ENCODE results near the gene SPPL2A.
"Not testable (repeated sequence)": the region's sequence is repeated elsewhere in the genome, so short reads cannot be mapped to it uniquely, and the experiment has no call there.

SPPL2A gene

GRCh38 chr15:50765195-50765967, at the start of gene SPPL2A:
SPPL2A (minus strand) TSS chr15:50765706; CDS start chr15:50765533, 173 bp downstream.
- FAIRE-seq (peak; percentile 55), DNase-seq (ENCODE audit: low spot score) (peak; percentile 81)

GRCh38 chr15:50814634-50815033, 49.1 kb upstream of the SPPL2A start:
- FAIRE-seq (no peak), DNase-seq (ENCODE audit: low spot score) (no peak)

- DNase-seq (ENCODE audit: low spot score) (no peak), FAIRE-seq (no peak)
Observed at GRCh38 chr15:50813865-50814264, 48.4 kb upstream of the SPPL2A start.

- FAIRE-seq (no peak), DNase-seq (ENCODE audit: low spot score) (no peak)
Observed at GRCh38 chr15:50813089-50813488, 47.6 kb upstream of the SPPL2A start.

GRCh38 chr15:50812181-50812506, 46.6 kb upstream of the SPPL2A start:
- not testable (repeated sequence) for DNase-seq (ENCODE audit: low spot score); FAIRE-seq

GRCh38 chr15:50811461-50812180, 46.1 kb upstream of the SPPL2A start:
- not testable (repeated sequence) for DNase-seq (ENCODE audit: low spot score); FAIRE-seq

GRCh38 chr15:50810128-50810527, 44.6 kb upstream of the SPPL2A start:
- FAIRE-seq, result no peak
- DNase-seq (ENCODE audit: low spot score), result no peak

GRCh38 chr15:50808728-50809127, 43.2 kb upstream of the SPPL2A start:
- no peak for DNase-seq (ENCODE audit: low spot score)
- FAIRE-seq, result no peak

- FAIRE-seq (no peak), DNase-seq (ENCODE audit: low spot score) (no peak)
Observed at GRCh38 chr15:50803479-50804180, 38.1 kb upstream of the SPPL2A start.

GRCh38 chr15:50800715-50801114, 35.2 kb upstream of the SPPL2A start:
- no peak for FAIRE-seq
- no peak for DNase-seq (ENCODE audit: low spot score)

GRCh38 chr15:50798684-50799083, 33.2 kb upstream of the SPPL2A start:
- DNase-seq (ENCODE audit: low spot score) (no peak), FAIRE-seq (no peak)

GRCh38 chr15:50797926-50798325, 32.4 kb upstream of the SPPL2A start:
- FAIRE-seq, result no peak
- no peak for DNase-seq (ENCODE audit: low spot score)

- DNase-seq (ENCODE audit: low spot score), result no peak
Observed at GRCh38 chr15:50791486-50791885, 26.0 kb upstream of the SPPL2A start.

GRCh38 chr15:50790778-50791453, 25.4 kb upstream of the SPPL2A start:
- no peak for FAIRE-seq
- no peak for DNase-seq (ENCODE audit: low spot score)

More at GRCh38 chr15:50791486-50791885, 26.0 kb upstream of the SPPL2A start:
- FAIRE-seq, result no peak

GRCh38 chr15:50786871-50787270, 21.4 kb upstream of the SPPL2A start:
- DNase-seq (ENCODE audit: low spot score) (no peak), FAIRE-seq (no peak)

- DNase-seq (ENCODE audit: low spot score), result no peak
- no peak for FAIRE-seq
Observed at GRCh38 chr15:50786438-50786837, 20.9 kb upstream of the SPPL2A start.

- FAIRE-seq, result no peak
- DNase-seq (ENCODE audit: low spot score), result no peak
Observed at GRCh38 chr15:50783895-50784294, 18.4 kb upstream of the SPPL2A start.

GRCh38 chr15:50783411-50783810, 17.9 kb upstream of the SPPL2A start:
- FAIRE-seq (no peak), DNase-seq (ENCODE audit: low spot score) (no peak)

- DNase-seq (ENCODE audit: low spot score) (no peak), FAIRE-seq (no peak)
Observed at GRCh38 chr15:50778086-50778485, 12.6 kb upstream of the SPPL2A start.

- DNase-seq (ENCODE audit: low spot score) (no peak), FAIRE-seq (no peak)
Observed at GRCh38 chr15:50777042-50777441, 11.5 kb upstream of the SPPL2A start.

- FAIRE-seq (no peak), DNase-seq (ENCODE audit: low spot score) (no peak)
Observed at GRCh38 chr15:50774450-50774849, 8.9 kb upstream of the SPPL2A start.

- DNase-seq (ENCODE audit: low spot score) (no peak), FAIRE-seq (no peak)
Observed at GRCh38 chr15:50773389-50773788, 7.9 kb upstream of the SPPL2A start.
